AG20443 (cell line): ENCODE measurements around the gene KRTAP19-6.
"Not testable (repeated sequence)": the region's sequence is repeated elsewhere in the genome, so short reads cannot be mapped to it uniquely, and the experiment has no call there.

ENCODE experiments used
- DNase-seq: peaks from one replicate; pipeline ENCODE4 v3.0.0; 2012; ENCODE audit warnings: low spot score, mixed read lengths

KRTAP19-6 gene, protein sequence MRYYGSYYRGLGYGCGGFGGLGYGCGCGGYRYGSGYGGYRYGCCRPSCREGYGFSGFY

DNA sequence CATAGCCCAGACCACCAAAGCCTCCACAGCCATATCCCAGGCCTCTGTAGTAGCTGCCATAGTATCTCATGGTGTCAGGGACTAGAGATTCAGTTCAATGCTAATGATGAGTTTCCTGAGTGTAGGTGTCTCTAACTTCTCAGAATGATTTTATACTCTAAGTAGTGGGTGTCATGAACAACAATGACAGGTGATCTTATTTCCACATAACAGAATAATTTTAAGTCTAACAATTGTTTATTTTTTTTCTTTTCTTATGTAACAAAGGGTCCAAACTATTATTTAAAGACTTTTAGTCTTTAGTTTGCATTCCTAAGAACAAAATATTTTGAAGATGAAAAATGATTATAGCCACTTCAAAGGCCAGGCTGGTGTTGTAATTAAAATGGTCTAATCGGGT lies at the start of gene KRTAP19-6:
TSS of gene KRTAP19-6 (minus strand) at position 101 of the 400 bp plus-strand sequence. CDS start at position 70, 31 bp downstream.
- no peak for DNase-seq

DNA sequence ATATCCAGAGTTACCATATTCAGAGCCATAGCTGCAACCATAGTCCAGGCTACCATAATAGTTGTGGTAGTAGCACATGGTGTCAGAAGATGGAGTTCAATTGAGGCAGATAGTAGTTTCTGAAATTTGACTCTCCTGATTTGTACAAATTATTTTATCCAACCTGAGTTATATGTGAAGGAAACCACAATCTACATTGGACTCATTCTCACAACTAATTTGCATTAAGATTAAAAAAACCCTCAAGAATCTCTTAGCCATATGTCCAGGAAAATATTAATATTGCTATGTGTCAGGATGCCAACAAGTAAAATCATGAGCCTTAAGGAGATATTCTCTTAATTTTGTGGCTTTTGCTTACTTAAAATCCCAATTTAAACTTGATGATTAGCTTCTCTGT lies 48.6 kb upstream of the KRTAP19-6 start, which contains the start of gene KRTAP22-2:
TSS of gene KRTAP22-2 (minus strand) at position 101 of the 400 bp plus-strand sequence.
- DNase-seq, result no peak

DNA sequence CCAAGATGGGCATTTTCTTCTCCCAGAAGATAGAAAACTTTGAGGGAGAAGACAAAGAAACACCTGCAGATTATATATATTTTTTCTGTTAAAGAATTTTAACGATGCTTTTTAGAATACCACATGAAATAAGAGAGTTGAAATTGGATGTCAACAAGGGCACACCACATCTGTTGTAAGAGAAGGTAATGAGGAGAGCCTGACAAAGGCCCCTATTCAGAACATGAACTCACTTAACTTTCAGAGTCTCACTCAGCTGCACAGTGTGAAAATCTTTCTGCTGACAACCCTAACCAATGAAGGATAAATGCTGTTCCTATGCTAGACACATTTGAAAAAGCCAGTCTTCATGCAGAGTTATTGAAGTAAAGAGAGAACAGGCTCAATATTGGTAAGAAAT lies 41.2 kb upstream of the KRTAP19-6 start:
- no peak for DNase-seq

DNA sequence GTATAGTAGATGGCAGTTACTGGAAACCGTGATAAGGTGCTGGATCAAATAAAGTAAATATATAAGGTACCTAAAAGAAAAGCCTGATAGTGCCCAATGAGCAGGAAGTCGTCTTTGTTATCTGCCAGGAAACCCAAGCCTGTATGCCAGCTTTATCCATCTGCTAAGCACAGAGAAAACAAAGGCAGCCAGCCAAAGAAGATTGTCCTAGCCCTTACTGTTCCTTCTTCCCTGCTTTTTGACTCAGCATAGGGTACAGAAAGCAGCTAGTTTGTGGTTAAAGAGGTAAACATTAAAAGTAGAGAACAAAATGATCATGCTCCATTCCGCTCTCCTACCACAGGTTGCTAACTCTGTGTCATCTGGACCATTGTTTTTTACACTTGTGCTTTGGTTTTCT lies 38.5 kb upstream of the KRTAP19-6 start:
- no peak for DNase-seq

DNA sequence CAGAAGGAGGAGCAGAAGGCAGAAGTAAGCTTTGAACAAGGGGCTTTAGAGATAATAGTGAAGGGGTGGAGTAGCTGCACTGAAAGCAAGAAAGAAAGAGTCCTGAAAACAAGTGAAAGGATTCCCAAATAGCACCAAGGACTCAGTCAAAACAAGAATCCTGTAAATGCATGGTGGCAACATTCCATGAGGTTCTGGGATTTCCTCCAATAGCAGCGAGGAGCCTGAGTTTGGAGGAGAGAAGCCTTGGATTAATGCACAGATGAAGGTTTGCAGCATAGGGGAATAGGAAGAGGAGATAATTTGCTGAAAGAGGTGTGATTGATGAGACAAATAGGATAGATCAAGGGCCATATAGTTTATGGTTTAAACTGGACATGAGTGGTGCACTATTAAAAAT lies 37.7 kb upstream of the KRTAP19-6 start:
- DNase-seq, result no peak

DNA sequence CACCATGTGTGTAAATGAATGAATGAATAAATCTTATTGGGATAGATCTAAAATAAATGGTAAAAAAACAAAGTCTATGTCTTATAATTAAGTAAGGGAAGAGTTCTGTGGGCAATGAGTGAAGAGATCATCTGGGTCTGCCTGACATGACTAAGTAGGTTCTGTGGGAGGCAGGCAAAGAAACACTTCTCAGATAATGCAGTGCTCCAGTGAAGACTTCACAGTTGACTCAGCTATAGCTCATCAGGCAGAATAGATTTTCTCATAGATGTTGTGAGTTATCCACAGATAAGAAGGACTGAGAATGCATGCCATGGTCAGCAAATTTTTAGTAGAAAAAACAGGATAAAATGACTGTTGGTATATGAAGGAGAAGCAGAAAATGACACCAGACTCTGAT lies 36.1 kb upstream of the KRTAP19-6 start:
- DNase-seq, result no peak

DNA sequence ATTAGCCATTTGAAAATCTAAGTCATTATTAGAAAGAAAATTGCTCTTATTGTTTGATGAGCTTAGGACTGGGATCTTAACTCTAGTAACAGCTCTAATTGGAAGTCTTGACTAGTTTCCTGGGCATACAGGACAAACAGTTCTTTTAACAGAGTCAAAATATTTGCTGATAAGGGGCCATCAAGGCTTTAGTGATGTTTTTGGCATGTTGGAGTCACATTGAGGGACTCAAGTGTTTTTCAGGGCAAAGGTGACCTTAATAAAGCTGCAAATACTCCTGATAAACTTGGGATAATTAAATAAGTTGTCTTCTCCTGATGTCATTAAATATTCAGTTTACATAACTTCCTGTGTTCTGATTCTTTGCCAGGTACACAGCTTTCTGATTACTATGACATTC lies 26.0 kb upstream of the KRTAP19-6 start:
- no peak for DNase-seq

DNA sequence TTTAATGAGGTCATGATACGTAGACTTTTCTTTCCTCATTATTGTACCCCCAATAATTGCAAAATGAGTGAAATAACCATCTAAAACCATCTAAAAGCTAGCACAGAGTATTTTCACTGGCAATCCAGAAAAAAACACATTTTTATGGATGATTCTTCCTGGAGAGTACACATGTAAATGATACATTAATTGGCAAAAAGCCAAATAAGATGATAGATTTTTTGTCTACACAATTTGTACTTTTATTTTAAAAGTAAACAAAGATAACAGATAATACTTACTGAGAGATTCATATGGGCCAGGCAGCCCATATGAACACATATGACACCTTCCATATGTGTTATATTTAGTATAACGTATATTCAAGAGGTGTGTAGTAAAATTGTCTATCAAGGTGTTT lies 22.0 kb upstream of the KRTAP19-6 start:
- DNase-seq, result no peak

DNA sequence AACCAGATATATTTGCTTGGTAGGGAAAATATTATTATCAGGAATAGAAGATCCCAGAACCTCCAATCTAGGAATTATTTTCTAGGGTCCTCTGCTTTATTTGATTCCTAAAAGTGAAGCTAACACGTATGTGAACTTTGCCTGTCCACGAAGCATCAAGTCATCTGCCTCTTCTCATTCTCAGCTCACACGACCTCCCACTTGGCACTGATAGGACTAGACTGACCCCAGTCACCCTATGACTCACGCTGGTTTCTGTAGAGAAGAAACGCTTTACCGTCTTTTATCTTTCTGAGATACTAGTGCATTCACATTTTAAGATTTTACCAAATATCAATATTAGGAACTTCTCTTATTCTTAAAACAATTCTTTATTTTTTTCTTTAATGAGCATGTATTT lies 21.4 kb upstream of the KRTAP19-6 start:
- no peak for DNase-seq

DNA sequence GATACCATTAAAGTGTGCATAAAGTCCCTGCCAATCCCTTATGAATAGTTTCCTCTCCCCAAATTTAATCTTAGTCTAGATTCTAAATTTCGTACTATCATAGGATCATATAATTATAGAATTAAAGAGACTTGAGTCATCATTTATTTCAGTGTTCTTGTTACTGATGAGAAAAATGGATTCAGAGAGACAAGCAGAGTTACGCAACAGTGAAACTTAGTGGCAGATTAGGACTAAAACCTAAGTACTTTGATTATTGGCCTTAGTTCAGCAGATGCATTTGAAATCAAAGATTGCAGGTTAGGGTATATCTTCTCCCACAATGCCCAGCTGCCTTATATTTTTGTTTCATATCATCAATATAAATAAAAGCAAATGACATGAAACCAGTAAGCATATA lies 20.3 kb upstream of the KRTAP19-6 start:
- no peak for DNase-seq

DNA sequence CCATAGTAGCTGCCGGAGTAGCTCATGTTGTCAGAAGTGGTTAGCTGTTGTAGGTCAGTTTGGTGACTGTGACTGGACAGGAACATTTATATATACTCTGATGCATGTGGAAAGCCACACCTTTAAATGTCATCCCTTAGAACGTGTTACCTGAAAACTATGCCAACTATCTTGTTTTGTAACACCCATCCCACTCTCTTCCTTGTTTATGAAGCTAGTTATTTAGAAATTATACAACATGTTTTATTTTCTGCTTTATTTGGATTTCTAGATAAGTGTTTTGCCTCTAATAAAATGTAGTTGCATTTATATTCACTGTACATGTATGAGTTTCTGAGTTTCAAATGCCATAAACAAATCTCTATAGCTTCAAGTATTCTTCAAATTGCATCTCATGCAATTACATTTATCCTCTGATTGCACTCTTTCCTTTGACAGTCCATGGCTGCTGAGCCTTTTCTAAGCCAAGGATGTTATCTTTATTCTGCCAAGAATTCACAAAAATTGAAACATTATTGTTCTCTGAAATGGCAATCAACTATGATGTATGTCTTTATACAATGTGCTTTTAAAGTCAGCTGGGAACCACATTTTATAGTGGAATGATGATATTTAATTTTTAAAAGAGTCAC lies 19.7 kb upstream of the KRTAP19-6 start, which contains the start of gene KRTAP19-7:
TSS of gene KRTAP19-7 (minus strand) at position 51 of the 632 bp plus-strand sequence. CDS start at position 26, 25 bp downstream.
- no peak for DNase-seq

DNA sequence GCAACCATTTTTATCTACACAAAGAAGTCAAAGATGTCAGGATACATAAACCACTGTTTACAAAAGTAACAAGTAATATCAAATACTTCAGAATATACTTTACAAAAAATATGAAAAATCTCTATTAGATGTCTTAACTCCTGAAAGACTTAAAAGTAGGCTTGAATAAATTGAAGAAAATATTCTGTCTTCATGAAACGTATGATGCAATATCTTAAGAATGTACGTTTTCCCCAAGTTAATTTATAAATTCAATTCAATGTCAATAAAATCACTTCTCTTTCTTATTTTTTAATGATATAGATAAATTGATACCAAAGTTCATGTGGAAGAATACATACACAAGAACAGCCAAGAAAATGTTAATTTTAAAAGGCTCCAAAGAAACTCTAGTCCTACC lies 13.4 kb upstream of the KRTAP19-6 start:
- DNase-seq, result no peak

DNA sequence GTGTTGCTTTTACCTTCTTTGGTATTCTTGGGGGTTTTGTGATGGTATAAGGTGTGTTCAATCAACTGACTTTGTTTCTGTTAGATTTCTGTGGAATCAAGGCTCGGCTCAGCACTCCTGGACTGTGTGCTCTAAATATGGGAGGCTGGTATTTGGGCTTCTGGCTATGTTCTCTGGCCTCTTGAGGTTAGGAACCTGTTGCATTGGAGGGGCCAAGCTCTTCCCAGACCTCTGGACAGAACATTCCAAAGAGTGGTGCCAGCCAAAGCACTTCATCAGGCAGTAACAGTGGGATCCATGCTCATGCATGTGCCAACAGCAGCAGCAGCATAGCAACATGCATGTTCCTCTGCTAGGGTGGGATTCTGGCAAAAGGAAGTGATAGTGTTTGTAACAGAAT lies 11.1 kb upstream of the KRTAP19-6 start:
- no peak for DNase-seq

DNA sequence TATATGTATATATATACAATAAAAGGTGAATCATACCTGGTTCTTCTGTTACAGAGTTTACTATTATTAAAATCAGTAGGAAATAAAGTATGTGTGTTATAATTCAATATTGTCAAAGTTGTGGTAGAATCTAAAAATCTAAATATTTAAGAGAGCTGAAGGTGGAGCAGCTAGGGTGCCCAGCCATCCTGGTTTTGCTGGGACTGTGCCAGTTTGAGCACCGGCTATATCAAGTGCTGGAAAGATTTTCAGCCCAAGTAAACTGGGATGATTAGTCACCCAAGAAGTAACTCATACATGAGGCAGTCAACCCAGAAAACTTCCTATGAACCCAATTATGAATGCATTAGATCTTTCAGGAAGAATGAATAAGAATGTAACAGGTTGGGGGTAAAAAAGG lies 22.8 kb downstream of the KRTAP19-6 start:
- no peak for DNase-seq

DNA sequence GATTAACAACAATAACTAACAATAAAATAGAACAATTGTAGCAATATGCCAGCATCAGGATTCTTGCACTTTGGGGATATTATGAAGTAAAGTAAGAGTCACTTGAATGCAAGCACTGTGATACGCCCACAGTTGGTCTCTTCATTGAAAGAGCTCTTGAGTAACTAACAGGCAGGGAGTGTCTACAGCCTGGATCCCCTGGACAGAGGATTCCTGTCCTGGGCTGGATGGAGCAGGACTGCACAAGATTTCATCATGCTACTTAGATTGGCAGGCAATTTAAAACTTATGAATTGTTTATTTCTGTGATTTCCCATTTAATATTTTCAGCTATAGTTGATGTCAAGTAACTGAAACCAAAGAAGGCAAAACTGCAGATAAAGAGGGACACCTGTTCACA lies 26.0 kb downstream of the KRTAP19-6 start:
- no peak for DNase-seq

DNA sequence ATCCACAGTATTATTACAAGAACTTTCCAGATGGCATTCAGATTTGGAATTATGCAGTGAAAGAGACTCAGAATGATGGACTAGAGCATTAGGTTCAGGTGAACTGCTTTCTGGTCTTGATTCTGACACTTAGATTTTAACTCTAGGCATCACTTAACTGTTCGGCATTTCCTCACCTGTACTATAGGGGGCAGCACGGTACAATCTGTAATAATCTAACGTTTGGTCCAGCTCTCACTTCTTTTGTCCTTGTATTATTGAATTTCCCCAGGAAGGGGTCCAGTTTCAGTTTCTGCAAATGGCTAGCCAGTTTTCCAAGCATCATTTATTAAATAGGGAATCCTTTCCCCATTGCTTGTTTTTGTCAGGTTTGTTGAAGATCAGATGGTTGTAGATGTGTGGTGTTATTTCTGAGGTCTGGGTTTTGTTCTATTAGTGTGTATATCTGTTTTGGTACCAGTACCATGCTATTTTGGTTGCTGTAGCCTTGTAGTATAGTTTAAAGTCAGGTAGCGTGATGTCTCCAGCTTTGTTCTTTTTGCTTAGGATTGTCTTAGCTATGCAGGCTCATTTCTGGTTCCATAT lies 36.0 kb downstream of the KRTAP19-6 start:
- DNase-seq, result not testable (repeated sequence)

DNA sequence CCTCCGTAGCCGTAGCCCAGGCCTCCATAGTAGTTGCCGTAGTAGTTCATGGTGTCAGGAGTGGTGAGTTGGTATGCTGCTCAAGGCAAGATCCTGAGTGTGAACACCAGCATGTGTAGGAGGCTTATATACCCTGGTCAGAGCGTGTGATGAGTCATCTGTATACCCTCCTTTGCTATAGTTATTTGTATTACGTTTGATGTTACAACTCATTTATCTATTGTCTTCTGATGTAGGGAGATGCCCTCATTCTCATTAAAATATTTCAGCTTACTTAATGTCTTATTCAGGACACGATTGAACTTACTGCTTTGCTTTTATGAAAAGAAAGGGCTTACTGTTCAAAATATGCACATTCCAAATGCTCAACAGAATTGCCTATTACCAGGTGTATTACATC lies 39.6 kb downstream of the KRTAP19-6 start, which contains the start of gene KRTAP19-5:
TSS of gene KRTAP19-5 (minus strand) at position 101 of the 400 bp plus-strand sequence. CDS start at position 50, 51 bp downstream.
- no peak for DNase-seq

DNA sequence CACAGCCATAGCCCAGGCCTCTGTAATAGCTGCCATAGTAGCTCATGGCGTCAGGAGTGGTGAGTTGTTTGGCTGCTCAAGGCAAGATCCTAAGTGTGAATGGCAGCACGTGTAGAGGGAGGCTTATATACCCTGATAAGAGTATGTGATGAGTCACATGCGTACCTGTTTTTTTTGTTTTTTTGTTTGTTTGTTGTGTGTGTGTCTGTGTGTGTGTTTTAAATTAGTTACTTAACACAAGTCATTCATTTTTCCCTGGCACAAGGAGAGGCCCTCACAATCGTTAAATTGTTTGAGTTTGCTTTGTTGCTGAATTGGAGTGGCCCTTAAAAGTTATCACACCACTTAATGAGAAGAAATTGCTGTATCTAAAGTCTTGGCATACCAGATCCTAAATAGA lies 44.6 kb downstream of the KRTAP19-6 start, which contains the start of gene KRTAP19-4:
TSS of gene KRTAP19-4 (minus strand) at position 101 of the 400 bp plus-strand sequence. CDS start at position 46, 55 bp downstream.
- no peak for DNase-seq

DNA sequence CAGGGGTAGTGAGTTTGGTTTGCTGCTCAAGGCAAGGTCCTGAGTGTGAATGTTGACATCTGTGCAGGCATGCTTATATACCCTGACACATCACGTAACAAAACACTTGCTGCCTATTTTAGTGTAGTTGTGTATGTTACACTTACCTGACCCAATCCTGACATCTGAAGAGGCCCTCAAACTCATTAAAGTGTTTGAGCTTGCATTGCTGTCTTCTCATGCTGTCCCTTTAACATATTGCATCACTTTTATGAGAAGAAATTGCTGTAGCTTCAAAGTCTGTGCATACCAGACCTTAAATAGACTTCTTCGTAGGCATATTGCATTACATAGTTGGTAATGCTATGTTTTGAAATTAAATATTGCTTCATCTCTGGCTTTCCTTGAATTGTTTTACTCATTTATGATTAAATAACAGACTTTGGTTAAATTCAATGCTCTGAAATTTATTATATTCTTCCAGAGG lies 49.7 kb downstream of the KRTAP19-6 start, which contains the start of gene KRTAP19-3:
TSS of gene KRTAP19-3 (minus strand) at position 51 of the 466 bp plus-strand sequence. CDS start 56 bp downstream, outside the sequence.
- no peak for DNase-seq
